Right lobe of liver (tissue), 6 donors: ENCODE results near the gene SDR9C7. TPM values are rescaled to one million over a fixed set of nuclear protein-coding genes. Genes with fewer than 3 reads are reported as not detected.
"Not testable (repeated sequence)": the region's sequence is repeated elsewhere in the genome, so short reads cannot be mapped to it uniquely, and the experiment has no call there.

ENCODE experiments used
- ATAC-seq, 4 donors: fragments of 200-7000 bp; cut with Tn5 transposase; one replicate each; pipeline ENCODE4 v1.9.1; 2020; ENCODE audit warnings: mild to moderate bottlenecking in 4 of 4, moderate library complexity in 4 of 4
- DNase-seq, 3 donors: peaks; one replicate each; pipeline ENCODE4 v3.0.0-alpha.2; 2020
- H3K27ac ChIP-seq, 3 donors: fragments of 200-600 bp; one replicate each; pipeline ENCODE4 v1.8.0; 2022
- H3K27me3 ChIP-seq, 2 donors: fragments of 200-600 bp; one replicate each; pipeline ENCODE4 v1.8.0; 2022
- H3K36me3 ChIP-seq, 4 donors: fragments of 200-600 bp; sonication (generic) in 1 of 4; one replicate each; pipeline versions ENCODE4 v1.5.1 to v1.8.0; 2017 to 2022; ENCODE audit warnings: control low read depth in 1 of 4
- H3K4me1 ChIP-seq, 4 donors: fragments of 200-600 bp; sonication (generic) in 1 of 4; one replicate each; pipeline versions ENCODE4 v1.5.1 to v1.8.0; 2017 to 2022; ENCODE audit warnings: control low read depth in 1 of 4
- H3K4me3 ChIP-seq, 3 donors: fragments of 200-600 bp; one replicate each; pipeline ENCODE4 v1.8.0; 2022
- H3K9me3 ChIP-seq, 4 donors: fragments of 200-600 bp; sonication (generic) in 1 of 4; one replicate each; pipeline versions ENCODE4 v1.5.1 to v1.8.0; 2017 to 2022; ENCODE audit warnings: control low read depth in 1 of 4
- POLR2A ChIP-seq: fragments of 450-650 bp; IDR thresholded peaks from one replicate; pipeline ENCODE4 v1.6.1; 2017; ENCODE audit warnings: antibody characterized with exemption, mild to moderate bottlenecking
- WGBS: methylation state at CpG from one replicate; pipeline ENCODE4 v1.1.6; 2018; ENCODE audit warnings: low coverage, low lambda C conversion rate; ENCODE audit not compliant: insufficient coverage; ENCODE audit errors: missing lambda C conversion rate; 5-methylcytosine and 5-hydroxymethylcytosine counted together
- intact Hi-C, 2 donors: fragments of 100-400 bp; cut with DNase I; formaldehyde crosslinking; loops; one replicate each; pipeline versions ENCODE4 v1.11.2 to v1.14.1; 2022
- long read RNA-seq: library from polyadenylated mRNA; unstranded; transcript quantifications from one replicate; pipeline ENCODE4 v2.0.0, GENCODE V29; 2019
- total RNA-seq, 6 experiments: library from RNA; depleted of rRNA in 2 of 6; stranded (reverse); fragments of >200 nt in 2 of 6; fragmentation: NEBNext Ultra II Directional in 3 of 6; extraction: Animal tissue kit (Norgen Biotek cat#: 25700) in 3 of 6; gene quantifications; one replicate each; pipeline versions ENCODE4 v1.1.0 to v1.2.4, GENCODE V29; 2016 to 2023
- TF ChIP-seq, protein P1 (sequence below), 4 donors: fragments of 200-600 bp in 3 of 4; fragments of 450-650 bp in 1 of 4; IDR thresholded peaks; one replicate each; pipeline versions ENCODE4 v1.5.1 to v1.8.0; 2016 to 2022; ENCODE audit warnings: antibody characterized with exemption in 4 of 4, mild to moderate bottlenecking in 2 of 4
- donor health status: DM: no; HTN: yes; CAD: no.
- donor health status: DM: no; HTN: no; CAD: no.
- donor health status: DM: no; HTN: no; CAD: no.
- donor health status: DM: no; HTN: yes; CAD: no.
- donor health status: DM: no; HTN: yes; CAD: no.

Gene SDR9C7
- not detected for total RNA-seq
- long read RNA-seq: 0 reads

DNA sequence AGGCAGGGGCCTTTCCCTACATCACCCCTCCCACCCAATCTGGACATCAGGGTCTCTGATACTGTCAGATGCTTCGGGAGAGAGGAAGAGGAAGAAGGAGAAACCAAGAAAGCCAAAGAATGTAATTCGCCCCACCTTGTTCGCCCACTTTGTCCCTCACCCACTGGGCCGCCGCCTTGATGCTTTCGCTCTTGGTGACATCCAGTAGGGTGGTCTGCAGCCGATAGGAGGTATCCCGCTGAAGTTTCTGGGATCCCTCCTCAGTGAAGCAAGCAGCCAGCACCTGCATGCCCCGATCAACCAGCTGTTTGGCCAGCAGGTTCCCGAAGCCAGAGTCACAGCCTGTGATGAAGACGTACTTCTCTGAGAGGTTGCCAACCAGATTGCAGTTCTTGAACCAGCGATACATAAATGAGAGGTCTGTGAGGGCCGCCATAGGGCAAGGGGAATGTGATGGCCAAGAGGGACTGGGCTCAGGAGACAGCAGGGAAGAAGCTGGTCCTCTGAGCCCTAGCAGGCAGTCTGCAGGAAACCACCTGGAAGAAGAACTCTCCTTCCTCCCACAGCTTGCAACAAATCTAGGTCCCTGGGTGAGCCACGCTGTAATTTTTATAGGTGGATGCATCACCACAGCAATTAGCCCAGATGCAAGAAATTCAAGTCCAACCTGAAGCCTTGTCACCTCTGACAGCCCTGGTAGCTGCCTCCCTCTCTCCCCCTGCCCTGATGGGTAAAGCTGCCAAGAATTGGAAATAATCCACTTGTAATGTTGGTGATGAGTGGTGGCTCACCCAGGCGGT is at the start of gene SDR9C7:
TSS of gene SDR9C7 (minus strand) at position 583 of the 800 bp plus-strand sequence. CDS start at position 436, 147 bp downstream.
- WGBS: 81% methylated on average over 8 of the region's 15 CpGs
- DNase-seq (no peak), ATAC-seq (no peak)
- Histone ChIP-seq H3K27me3 (no peaks in the 10 kb centered on the region), H3K36me3 (no peaks in the 10 kb centered on the region), H3K4me1 (peaks cover 0 to 7% (median 0%) of the 10 kb centered on the region in 4 donors), H3K9me3 (no peaks in the 10 kb centered on the region), H3K27ac (no peak within 1 kb of the TSS), H3K4me3 (no peak within 1 kb of the TSS)
- TF ChIP-seq, protein P1, sequence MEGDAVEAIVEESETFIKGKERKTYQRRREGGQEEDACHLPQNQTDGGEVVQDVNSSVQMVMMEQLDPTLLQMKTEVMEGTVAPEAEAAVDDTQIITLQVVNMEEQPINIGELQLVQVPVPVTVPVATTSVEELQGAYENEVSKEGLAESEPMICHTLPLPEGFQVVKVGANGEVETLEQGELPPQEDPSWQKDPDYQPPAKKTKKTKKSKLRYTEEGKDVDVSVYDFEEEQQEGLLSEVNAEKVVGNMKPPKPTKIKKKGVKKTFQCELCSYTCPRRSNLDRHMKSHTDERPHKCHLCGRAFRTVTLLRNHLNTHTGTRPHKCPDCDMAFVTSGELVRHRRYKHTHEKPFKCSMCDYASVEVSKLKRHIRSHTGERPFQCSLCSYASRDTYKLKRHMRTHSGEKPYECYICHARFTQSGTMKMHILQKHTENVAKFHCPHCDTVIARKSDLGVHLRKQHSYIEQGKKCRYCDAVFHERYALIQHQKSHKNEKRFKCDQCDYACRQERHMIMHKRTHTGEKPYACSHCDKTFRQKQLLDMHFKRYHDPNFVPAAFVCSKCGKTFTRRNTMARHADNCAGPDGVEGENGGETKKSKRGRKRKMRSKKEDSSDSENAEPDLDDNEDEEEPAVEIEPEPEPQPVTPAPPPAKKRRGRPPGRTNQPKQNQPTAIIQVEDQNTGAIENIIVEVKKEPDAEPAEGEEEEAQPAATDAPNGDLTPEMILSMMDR (IDR thresholded peaks at IDR 0.05): no peak
- TF ChIP-seq POLR2A: no peak
- intact Hi-C loops: no loop called here

DNA sequence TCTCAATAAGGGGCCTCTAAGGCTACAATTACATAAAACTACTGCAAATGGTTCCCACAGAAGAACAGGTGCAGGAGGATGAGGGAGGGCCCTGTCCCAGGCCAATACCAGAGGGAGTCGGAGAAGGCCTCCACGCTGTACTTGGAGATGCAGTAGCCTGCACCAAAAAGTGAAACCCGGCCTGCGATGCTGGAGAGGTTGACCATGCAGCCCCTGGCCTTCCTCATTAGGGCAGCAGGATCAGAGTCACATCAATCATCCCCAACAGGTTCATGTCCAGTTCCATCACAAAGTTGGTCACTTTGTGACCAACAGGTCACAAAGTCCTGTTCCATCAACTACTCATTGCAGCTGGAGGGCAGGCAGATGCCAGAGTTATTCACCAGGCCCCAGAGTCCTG is 49.2 kb upstream of the SDR9C7 start:
- intact Hi-C loops: loop anchor here in 1 of 2 donors (10.0 kb wide), 1 partner anchor 219 kb away; the partner anchor contains the start of gene HSD17B6
- peaks cover 0 to 24% (median 4%) of the 10 kb centered on the region in 4 donors for H3K4me1 ChIP-seq
- H3K4me3 ChIP-seq: no peak overlapping the region
- H3K27me3 ChIP-seq: no peaks in the 10 kb centered on the region
- ATAC-seq (no peak), DNase-seq (no peak)
- WGBS: 70% methylated on average over 2 of the region's 4 CpGs
- H3K9me3 ChIP-seq: no peaks in the 10 kb centered on the region
- H3K36me3 ChIP-seq: no peaks in the 10 kb centered on the region
- H3K27ac ChIP-seq: no peak overlapping the region
- no peak for TF ChIP-seq POLR2A
- TF ChIP-seq, protein P1 (IDR thresholded peaks at IDR 0.05): no peak

DNA sequence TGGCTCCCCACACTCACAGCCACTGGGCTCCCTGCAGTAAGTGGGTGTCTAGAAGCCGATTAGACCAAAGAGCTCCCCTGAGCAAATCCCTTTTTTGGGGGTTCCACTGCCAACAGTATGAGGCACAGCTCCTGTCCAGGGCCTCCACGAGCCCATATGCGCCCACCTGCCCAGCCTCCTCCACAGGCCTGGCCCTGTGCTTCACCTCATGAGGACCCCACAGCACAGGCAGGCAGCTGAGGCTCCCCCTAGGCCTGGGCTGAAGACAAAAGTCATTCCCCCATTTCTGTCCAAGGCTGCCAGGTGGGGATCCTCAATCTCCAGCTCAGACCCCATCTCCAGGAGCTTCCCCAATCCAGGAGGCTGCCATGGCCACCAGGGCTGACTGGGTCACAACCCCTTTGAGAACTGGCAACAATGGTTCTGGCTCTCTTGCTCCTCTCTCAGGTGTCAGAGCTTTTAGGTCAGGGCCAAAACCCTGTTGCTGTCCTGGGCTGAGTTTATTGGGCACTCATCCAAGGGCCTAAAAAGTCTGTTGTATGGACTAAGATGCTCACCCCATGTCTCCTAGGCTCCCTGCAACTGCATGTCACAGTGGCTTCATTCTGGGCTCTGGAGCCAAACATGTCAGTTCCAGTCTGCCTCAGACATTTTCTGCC is 48.5 kb upstream of the SDR9C7 start:
- not testable (repeated sequence) for H3K9me3 ChIP-seq, H3K36me3 ChIP-seq, DNase-seq, H3K27ac ChIP-seq, H3K4me3 ChIP-seq, H3K27me3 ChIP-seq, ATAC-seq
- WGBS: no CpG with 5 or more reads among the region's 3 CpGs
- H3K4me1 ChIP-seq: peaks cover 0 to 24% (median 6%) of the 10 kb centered on the region in 4 donors
- intact Hi-C loops: loop anchor here in 1 of 2 donors (10.0 kb wide), 1 partner anchor 218 kb away; the partner anchor contains the start of gene HSD17B6

DNA sequence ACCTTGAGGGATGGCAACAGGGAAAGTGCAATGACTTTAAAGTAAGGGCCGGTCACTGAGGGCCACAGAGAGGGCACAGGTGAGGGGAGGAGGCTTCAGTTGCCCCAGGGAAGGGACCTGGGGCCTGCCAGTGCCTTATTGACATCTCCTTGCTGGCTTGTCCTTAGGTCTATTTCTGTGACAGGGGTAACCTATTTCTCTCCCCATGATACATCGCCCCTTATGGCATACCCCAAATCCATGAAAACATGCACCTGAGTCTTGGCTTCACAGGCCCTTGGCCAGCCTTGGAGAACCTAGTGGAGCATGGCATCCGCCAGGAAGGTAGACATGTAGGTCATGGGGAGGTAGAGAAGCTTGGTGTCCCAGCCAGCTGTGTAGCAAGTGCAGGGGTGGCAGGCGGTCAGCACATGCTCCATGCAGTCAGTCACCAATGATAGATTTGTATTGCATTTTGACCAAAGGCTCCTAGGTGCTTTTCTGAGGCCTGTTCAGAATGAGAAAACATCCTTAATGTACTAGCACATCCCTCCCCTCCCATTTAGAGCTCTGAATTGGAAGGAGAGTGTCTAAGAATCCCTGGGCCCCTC is 46.8 kb upstream of the SDR9C7 start:
- DNase-seq: no peak
- ATAC-seq: no peak
- H3K4me3 ChIP-seq: no peak overlapping the region

More for the DNA sequence above, 46.8 kb upstream of the SDR9C7 start:
- intact Hi-C loops: loop anchor here in 1 of 2 donors (10.0 kb wide), 1 partner anchor 216 kb away; the partner anchor contains the start of gene HSD17B6
- TF ChIP-seq POLR2A: no peak
- TF ChIP-seq, protein P1 (IDR thresholded peaks at IDR 0.05): no peak
- peaks cover 0 to 14% (median 6%) of the 10 kb centered on the region in 4 donors for H3K4me1 ChIP-seq
- H3K27me3 ChIP-seq: no peaks in the 10 kb centered on the region
- H3K27ac ChIP-seq: no peak overlapping the region
- H3K9me3 ChIP-seq: no peaks in the 10 kb centered on the region
- 94% methylated on average over 3 of the region's 4 CpGs for WGBS
- H3K36me3 ChIP-seq: no peaks in the 10 kb centered on the region
